ENCODE results near the gene PLA2G10. TPM values are rescaled to one million over a fixed set of nuclear protein-coding genes. Genes with fewer than 3 reads are reported as not detected.

PLA2G10 gene
- total RNA-seq, 1 donor from 2014 or later = not detected

Other genes with a start within 250 kb of the PLA2G10 start
- gene PARN, start 64.0 kb downstream of the PLA2G10 start, total RNA-seq = 23.3 TPM
- gene BFAR, start 61.4 kb downstream of the PLA2G10 start, total RNA-seq = 53.3 TPM
- gene NPIPA3, start 9.1 kb upstream of the PLA2G10 start, total RNA-seq = 4.1 TPM
- 7.4 TPM for gene NPIPA2, start 48.2 kb upstream of the PLA2G10 start, total RNA-seq
- gene NOMO1, start 139.4 kb upstream of the PLA2G10 start, total RNA-seq = 73.1 TPM
- gene NPIPA1, start 243.1 kb upstream of the PLA2G10 start, total RNA-seq = 113 TPM